Neuronal stem cell (in vitro differentiated cells): ENCODE measurements around the gene CD48.
"Not testable (repeated sequence)": the region's sequence is repeated elsewhere in the genome, so short reads cannot be mapped to it uniquely, and the experiment has no call there.

ENCODE experiments used
- DNase-seq: peaks from one replicate; pipeline ENCODE4 v3.0.0-alpha.2; 2013; ENCODE audit warnings: low spot score
- H2AFZ ChIP-seq: one replicate; pipeline ENCODE4 v1.6.1; 2013; ENCODE audit warnings: mild to moderate bottlenecking, low read length, inconsistent platforms
- H2AK5ac ChIP-seq: 2 replicates; pipeline ENCODE4 v1.6.1; 2013; ENCODE audit warnings: low read depth, mild to moderate bottlenecking, inconsistent platforms, low read length, moderate library complexity, mixed read lengths
- H2BK120ac ChIP-seq: 2 replicates; pipeline ENCODE4 v1.6.1; 2013; ENCODE audit warnings: low read depth, mild to moderate bottlenecking, inconsistent platforms, low read length, moderate library complexity, mixed read lengths
- H2BK12ac ChIP-seq: one replicate; pipeline ENCODE4 v1.6.1; 2013; ENCODE audit warnings: low read length, inconsistent platforms
- H2BK15ac ChIP-seq: 2 replicates; pipeline ENCODE4 v1.6.1; 2013; ENCODE audit warnings: mild to moderate bottlenecking, low read length, inconsistent platforms, mixed read lengths
- H2BK5ac ChIP-seq: one replicate; pipeline ENCODE4 v1.6.1; 2013; ENCODE audit warnings: inconsistent platforms, mild to moderate bottlenecking, low read length, moderate library complexity
- H3K14ac ChIP-seq: one replicate; pipeline ENCODE4 v1.6.1; 2013; ENCODE audit warnings: low read length, inconsistent platforms
- H3K18ac ChIP-seq: 2 replicates; pipeline ENCODE4 v1.6.1; 2013; ENCODE audit warnings: low read length, inconsistent platforms
- H3K23ac ChIP-seq: 2 replicates; pipeline ENCODE4 v1.6.1; 2013; ENCODE audit warnings: low read depth, mild to moderate bottlenecking, mixed read lengths, low read length, inconsistent platforms; ENCODE audit not compliant: poor library complexity
- H3K27ac ChIP-seq: replicated peaks from 3 replicates; pipeline ENCODE4 v1.5.1; 2013; ENCODE audit warnings: low read length, inconsistent platforms
- H3K27me3 ChIP-seq, 3 experiments: 2 replicates each; pipeline ENCODE4 v1.6.1; 2013; ENCODE audit warnings: low read length in 3 of 3, mild to moderate bottlenecking in 2 of 3, inconsistent platforms in 1 of 3, low read depth in 1 of 3, mixed read lengths in 1 of 3, moderate library complexity in 1 of 3; ENCODE audit not compliant: control insufficient read depth in 3 of 3, insufficient read depth in 3 of 3
- H3K36me3 ChIP-seq, 2 donors: replicated peaks in 1 of 2; 2 replicates each; pipeline ENCODE4 v1.6.1; 2013; ENCODE audit warnings: low read length in 2 of 2; ENCODE audit not compliant: control insufficient read depth in 2 of 2, insufficient read depth in 2 of 2
- H3K4ac ChIP-seq: 2 replicates; pipeline ENCODE4 v1.6.1; 2013; ENCODE audit warnings: inconsistent platforms, mild to moderate bottlenecking, low read length, moderate library complexity
- H3K4me1 ChIP-seq, 2 donors: 1 replicate in 1 of 2; 2 replicates in 1 of 2; pipeline ENCODE4 v1.6.1; 2013; ENCODE audit warnings: low read length in 2 of 2, low read depth in 1 of 2; ENCODE audit not compliant: control insufficient read depth in 2 of 2, insufficient read depth in 1 of 2
- H3K4me2 ChIP-seq: one replicate; pipeline ENCODE4 v1.6.1; 2013; ENCODE audit warnings: mild to moderate bottlenecking, low read length, inconsistent platforms; ENCODE audit not compliant: insufficient read depth, poor library complexity, severe bottlenecking
- H3K4me3 ChIP-seq, 2 donors: 2 replicates each; pipeline ENCODE4 v1.5.1; 2013; ENCODE audit warnings: low read length in 2 of 2, mild to moderate bottlenecking in 2 of 2, inconsistent platforms in 1 of 2, moderate library complexity in 1 of 2
- H3K79me1 ChIP-seq: one replicate; pipeline ENCODE4 v1.6.1; 2013; ENCODE audit warnings: low read depth, mild to moderate bottlenecking, inconsistent platforms, low read length, moderate library complexity
- H3K9ac ChIP-seq: one replicate; pipeline ENCODE4 v1.6.1; 2013; ENCODE audit warnings: mild to moderate bottlenecking, low read depth, low read length, inconsistent platforms; ENCODE audit not compliant: poor library complexity
- H3K9me3 ChIP-seq, 2 donors: replicated peaks in 1 of 2; 2 replicates each; pipeline versions ENCODE3 to v1.6.1; 2013; ENCODE audit warnings: low read length in 2 of 2, mild to moderate bottlenecking in 2 of 2, inconsistent platforms in 1 of 2, low read depth in 1 of 2, mixed read lengths in 1 of 2, moderate library complexity in 1 of 2; ENCODE audit not compliant: control insufficient read depth in 2 of 2, insufficient read depth in 1 of 2
- H4K8ac ChIP-seq: one replicate; pipeline ENCODE4 v1.6.1; 2013; ENCODE audit warnings: low read depth, mild to moderate bottlenecking, inconsistent platforms, low read length, moderate library complexity
- H4K91ac ChIP-seq: one replicate; pipeline ENCODE4 v1.6.1; 2013; ENCODE audit warnings: low read length, low read depth, mild to moderate bottlenecking, inconsistent platforms; ENCODE audit not compliant: poor library complexity
- WGBS, 2 donors: extraction: QIAGEN DNeasy Blood & Tissue Kit; methylation state at CpG; one replicate each; pipeline ENCODE4 v1.1.7; 2013; ENCODE audit warnings: missing lambda C conversion rate in 2 of 2, mixed read lengths in 1 of 2; ENCODE audit not compliant: insufficient read length in 2 of 2, insufficient replicate concordance in 1 of 2; ENCODE audit errors: extremely low coverage in 2 of 2; 5-methylcytosine and 5-hydroxymethylcytosine counted together

Gene CD48

GRCh38 chr1:160714034-160714648 lies 2.5 kb upstream of the CD48 start:
- peaks cover 0 to 15% (median 0%) of the 10 kb centered on the region in 3 experiments for H3K27me3 ChIP-seq
- H2BK5ac ChIP-seq, H3K23ac ChIP-seq, H2BK15ac ChIP-seq, H3K4me2 ChIP-seq, H2AFZ ChIP-seq, H3K9ac ChIP-seq, H3K36me3 ChIP-seq, H4K91ac ChIP-seq, H3K14ac ChIP-seq, H2BK12ac ChIP-seq, H3K4me3 ChIP-seq, H4K8ac ChIP-seq, H2AK5ac ChIP-seq, DNase-seq, H3K79me1 ChIP-seq, H3K18ac ChIP-seq, H3K4ac ChIP-seq, H3K27ac ChIP-seq, H3K9me3 ChIP-seq, H3K4me1 ChIP-seq, H2BK120ac ChIP-seq: not testable (repeated sequence)
- no CpG with 5 or more reads among the region's 5 CpGs for WGBS, 2 donors

- no peak overlapping the region for H2BK15ac ChIP-seq
- no peaks in the 10 kb centered on the region for H3K79me1 ChIP-seq
- no peak overlapping the region for H2AFZ ChIP-seq
- no peak overlapping the region for H3K27ac ChIP-seq
- H3K4me2 ChIP-seq = no peak overlapping the region
- no CpG with 5 or more reads among the region's 1 CpG for WGBS, 2 donors
- H3K27me3 ChIP-seq = peaks cover 0 to 15% (median 0%) of the 10 kb centered on the region in 3 experiments
- no peak overlapping the region for H4K91ac ChIP-seq
- H3K9me3 ChIP-seq = no peaks in the 10 kb centered on the region
- no peak overlapping the region for H2BK120ac ChIP-seq
- H2AK5ac ChIP-seq = no peak overlapping the region
- no peak for DNase-seq
- no peaks in the 10 kb centered on the region for H3K4me1 ChIP-seq
- no peak overlapping the region for H3K9ac ChIP-seq
- H2BK5ac ChIP-seq = no peak overlapping the region
- H2BK12ac ChIP-seq = no peak overlapping the region
- H4K8ac ChIP-seq = no peak overlapping the region
- H3K36me3 ChIP-seq = no peaks in the 10 kb centered on the region
- no peak overlapping the region for H3K14ac ChIP-seq
- no peak overlapping the region for H3K18ac ChIP-seq
- H3K4me3 ChIP-seq = no peak overlapping the region
- no peak overlapping the region for H3K23ac ChIP-seq
- no peak overlapping the region for H3K4ac ChIP-seq
These were observed 1.5 kb upstream of the CD48 start for GRCh38 chr1:160713161-160713560.

- H3K14ac ChIP-seq, H2BK15ac ChIP-seq, H2BK12ac ChIP-seq, H2BK120ac ChIP-seq, H2AK5ac ChIP-seq, H3K9me3 ChIP-seq, H3K4me3 ChIP-seq, H4K8ac ChIP-seq, H4K91ac ChIP-seq, H3K79me1 ChIP-seq, H3K4ac ChIP-seq, H3K23ac ChIP-seq, H3K36me3 ChIP-seq, DNase-seq, H3K4me2 ChIP-seq, H3K4me1 ChIP-seq, H3K9ac ChIP-seq, H2AFZ ChIP-seq, H2BK5ac ChIP-seq, H3K27ac ChIP-seq, H3K18ac ChIP-seq: not testable (repeated sequence)
- H3K27me3 ChIP-seq = peaks cover 0 to 15% (median 0%) of the 10 kb centered on the region in 3 experiments
- no CpG with 5 or more reads among the region's 5 CpGs for WGBS, 2 donors
These were observed 981 bp upstream of the CD48 start for GRCh38 chr1:160712525-160713080.

GRCh38 chr1:160711276-160711601 lies 383 bp downstream of the CD48 start:
- H3K9me3 ChIP-seq = no peaks in the 10 kb centered on the region
- WGBS, 2 donors = no CpG with 5 or more reads among the region's 2 CpGs
- H2AK5ac ChIP-seq = no peak overlapping the region
- DNase-seq = no peak
- H2BK5ac ChIP-seq = no peak overlapping the region
- no peak overlapping the region for H3K14ac ChIP-seq
- H3K4me2 ChIP-seq = no peak overlapping the region
- no peaks in the 10 kb centered on the region for H3K36me3 ChIP-seq
- no peak overlapping the region for H2AFZ ChIP-seq
- no peak overlapping the region for H2BK120ac ChIP-seq
- H3K27ac ChIP-seq = no peak overlapping the region
- no peak overlapping the region for H3K4me3 ChIP-seq
- no peak overlapping the region for H3K9ac ChIP-seq
- no peak overlapping the region for H3K18ac ChIP-seq
- no peaks in the 10 kb centered on the region for H3K4me1 ChIP-seq
- no peak overlapping the region for H2BK15ac ChIP-seq
- H3K79me1 ChIP-seq = no peaks in the 10 kb centered on the region
- H2BK12ac ChIP-seq = no peak overlapping the region
- H4K8ac ChIP-seq = no peak overlapping the region
- peaks cover 0 to 10% (median 0%) of the 10 kb centered on the region in 3 experiments for H3K27me3 ChIP-seq
- H3K4ac ChIP-seq = no peak overlapping the region
- H3K23ac ChIP-seq = no peak overlapping the region
- no peak overlapping the region for H4K91ac ChIP-seq
